Stimulated activated CD4-positive, alpha-beta T cell treated with anti-CD3 and anti-CD28 coated beads, Interleukin-15, amount 100 ng/mL, for 1 hour (primary cell): ENCODE results near the gene EVC.
"Not testable (repeated sequence)": the region's sequence is repeated elsewhere in the genome, so short reads cannot be mapped to it uniquely, and the experiment has no call there.

Experiments used
- DNase-seq, 2 donors: peaks; one replicate each; pipeline ENCODE4 v3.0.0-alpha.2; 2020; ENCODE audit warnings: low read depth in 1 of 2, low spot score in 1 of 2

EVC gene

DNA sequence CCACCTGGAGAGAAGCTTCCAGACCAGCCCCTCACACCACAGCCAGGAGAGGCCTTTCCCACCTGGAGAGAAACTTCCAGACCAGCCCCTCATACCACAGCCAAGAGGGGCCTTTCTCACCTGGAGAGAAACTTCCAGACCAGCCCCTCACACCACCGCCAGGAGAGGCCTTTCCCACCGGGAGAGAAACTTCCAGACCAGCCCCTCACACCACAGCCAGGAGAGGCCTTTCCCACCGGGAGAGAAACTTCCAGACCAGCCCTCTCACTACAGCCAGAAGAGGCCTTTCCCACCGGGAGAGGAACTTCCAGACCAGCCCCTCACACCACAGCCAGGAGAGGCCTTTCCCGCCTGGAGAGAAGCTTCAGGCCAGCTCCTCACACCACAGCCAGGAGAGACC, 101.1 kb downstream of the EVC start:
- DNase-seq: not testable (repeated sequence)

DNA sequence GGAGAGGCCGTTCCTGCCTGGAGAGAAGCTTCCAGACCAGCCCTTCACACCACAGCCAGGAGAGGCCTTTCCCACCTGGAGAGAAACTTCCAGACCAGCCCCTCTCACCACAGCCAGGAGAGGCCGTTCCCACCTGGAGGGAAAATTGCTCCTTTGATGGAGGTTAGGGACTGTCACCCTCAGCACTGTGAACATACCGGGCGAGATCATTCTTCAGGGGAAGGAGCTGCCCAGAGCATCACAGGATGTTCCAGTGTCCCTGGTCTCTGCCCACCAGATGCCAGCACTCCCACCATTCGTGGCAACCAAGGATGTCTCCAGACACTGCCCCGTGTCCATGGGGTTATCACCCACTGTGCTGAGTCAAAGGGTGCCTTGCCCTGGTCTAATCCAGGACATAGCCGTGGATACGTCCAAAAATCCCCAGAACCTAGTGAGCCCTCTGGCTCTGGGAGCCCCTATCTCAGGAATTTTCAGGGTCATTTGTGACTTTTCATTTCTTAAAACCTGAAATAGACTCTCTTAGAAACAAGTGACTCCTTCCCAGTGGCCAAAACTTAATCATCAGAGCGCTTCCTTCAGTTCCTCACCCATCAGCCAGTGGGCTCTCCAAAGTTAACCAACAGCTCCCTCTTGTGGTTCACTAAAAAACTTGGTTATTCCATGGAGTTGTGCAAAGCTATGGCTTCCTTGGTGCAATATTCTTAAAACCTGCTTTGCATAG, 101.7 kb downstream of the EVC start:
- DNase-seq: no peak

DNA sequence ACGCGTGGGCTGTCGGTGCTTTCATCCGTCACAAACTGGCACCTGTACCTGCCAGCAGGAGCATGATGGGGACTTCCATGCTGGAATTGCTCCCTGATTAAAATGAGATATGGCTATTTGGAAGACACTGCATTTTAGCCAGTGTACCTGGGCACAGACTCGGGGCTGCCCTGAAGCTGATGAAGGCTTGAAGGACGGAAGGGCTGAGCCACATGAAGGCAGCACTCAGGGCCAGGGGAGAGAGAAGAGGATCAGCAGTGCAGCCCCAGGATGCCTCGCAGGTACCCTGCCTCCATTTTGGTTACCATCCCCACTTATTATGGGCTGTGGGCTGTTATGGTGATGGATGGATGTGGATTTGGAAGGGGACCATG, 102.9 kb downstream of the EVC start:
- no peak for DNase-seq

DNA sequence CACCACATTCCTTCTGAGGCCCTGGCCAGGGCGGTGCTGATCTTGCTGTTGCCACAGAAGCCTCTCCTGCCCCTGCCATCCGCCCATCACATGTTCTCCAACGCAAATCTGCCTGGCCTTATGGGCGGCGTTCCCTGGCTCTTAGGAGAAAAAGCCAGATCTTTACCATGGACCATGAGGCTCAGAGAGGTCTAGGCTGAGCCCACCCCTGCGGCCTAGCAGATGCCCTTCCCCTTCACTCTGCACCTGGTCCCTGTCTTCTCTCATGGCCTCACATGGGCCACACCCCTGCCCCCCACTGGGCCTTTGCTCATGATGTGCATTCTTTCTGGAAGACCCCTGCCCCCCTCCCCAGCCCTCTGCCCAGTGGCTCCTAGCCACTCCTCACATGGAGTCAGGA, 103.4 kb downstream of the EVC start:
- DNase-seq: no peak

DNA sequence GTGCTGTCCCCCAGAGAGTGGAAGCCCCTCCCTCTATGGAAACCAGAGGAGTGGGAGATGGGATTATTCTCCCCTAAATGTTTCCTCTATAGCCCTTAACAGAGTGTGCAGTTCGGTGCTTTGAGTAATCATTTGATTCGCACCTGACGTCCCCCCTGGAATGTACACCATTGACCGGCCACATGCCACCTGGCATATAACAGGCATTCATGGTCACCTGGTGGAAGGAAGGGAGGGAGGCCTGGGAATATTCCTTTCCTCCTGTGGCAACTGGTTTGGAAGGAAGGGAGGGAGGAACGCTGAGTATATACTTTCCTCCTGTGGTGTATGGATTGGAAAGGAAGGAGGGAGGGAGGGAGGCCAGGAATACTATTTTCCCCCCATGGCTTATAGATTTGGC, 104.6 kb downstream of the EVC start:
- no peak for DNase-seq

DNA sequence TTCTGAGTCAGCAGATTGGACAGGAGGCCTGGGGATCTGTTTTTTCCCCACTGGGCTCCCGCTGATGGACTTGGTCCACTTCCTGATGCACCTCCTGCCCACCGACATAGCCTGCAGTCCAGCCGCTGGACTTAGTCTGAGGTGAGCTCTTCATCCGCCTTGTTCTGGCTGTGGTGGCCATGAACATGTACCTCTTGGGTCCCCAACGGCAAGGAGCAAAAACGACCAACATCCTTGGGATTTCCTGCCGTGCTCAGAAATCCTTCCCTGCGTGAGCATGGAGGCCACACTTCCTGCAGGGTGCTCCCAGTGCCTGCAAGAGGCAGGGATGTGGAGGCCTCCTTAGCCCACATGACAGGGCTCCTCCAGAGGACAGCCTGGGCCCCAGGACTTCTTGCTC, 105.1 kb downstream of the EVC start:
- no peak for DNase-seq

DNA sequence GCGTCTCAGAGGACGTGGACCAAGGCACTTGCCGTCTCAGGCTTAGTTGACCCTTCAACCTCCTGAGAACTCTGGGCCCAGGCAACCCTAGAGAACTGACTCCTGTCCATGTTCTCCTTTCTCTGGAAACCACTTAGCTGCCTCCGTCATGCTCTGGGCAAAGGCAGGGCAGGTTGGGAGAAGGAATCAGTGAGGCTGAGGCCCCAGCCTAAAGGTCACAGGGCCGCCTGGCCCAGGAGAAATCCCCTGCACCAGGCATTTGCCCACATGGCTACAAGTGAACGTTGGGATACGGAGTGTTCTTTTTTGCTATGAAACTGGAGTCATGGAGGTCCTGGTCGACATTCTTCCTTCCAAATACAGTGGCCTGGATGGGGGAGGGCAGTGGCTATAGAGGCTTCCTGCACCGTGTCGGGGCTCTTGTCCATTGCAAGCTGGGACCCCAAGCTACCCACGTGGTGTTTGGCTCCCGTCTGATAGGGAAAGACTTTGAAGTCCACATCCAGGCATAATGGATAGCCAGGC, 105.9 kb downstream of the EVC start:
- no peak for DNase-seq

DNA sequence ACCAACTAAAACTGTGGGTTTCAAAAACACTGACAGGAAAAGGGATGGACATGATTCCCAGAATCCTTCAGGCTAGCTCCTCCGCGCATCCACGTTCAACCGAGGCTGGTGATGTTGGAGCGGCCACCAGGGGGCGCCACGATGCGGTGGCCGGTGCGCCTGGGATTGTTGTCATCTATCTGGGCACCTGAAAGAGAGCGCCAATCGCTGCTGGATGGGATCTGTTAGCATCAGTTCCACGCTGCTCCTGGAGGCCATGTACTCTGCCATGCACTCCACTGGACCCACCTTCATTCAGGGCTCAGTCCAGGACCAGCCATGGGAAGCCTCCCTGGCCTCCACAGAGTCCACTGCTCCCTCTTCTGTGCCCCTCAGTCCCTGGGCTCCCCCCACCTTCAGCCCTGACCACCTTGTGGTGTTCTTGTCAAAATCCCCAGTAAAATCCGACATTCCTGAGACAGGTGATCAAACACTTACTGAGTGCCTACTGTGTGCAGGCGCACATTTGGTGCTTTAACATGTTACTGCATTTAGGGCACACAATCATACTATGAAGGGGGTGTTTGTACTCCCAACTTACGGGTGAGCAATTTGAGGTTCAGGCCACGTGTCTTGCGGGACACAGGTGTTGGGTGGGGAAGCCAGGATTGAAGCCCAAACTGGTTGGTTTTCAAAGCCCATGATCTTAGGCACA, 110.8 kb downstream of the EVC start:
- no peak for DNase-seq

DNA sequence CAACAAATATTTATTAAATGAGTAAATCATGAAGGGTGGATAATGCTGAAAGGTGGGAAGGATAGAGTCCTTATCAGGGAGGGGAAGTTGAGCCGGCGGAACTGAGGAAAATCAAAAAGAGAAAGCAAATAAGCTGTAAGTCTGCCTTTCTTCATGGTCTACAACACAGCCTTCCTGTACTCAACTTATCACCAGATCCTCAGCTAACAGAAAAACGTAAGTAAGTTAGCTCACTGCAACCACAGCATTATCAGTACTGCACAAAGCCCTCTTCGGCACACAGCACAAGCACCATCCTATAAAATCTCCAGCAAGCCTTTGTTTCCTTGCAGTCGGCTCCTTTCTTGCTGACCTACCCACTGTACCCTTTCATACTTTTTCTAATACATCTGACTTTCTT, 111.6 kb downstream of the EVC start:
- no peak for DNase-seq

DNA sequence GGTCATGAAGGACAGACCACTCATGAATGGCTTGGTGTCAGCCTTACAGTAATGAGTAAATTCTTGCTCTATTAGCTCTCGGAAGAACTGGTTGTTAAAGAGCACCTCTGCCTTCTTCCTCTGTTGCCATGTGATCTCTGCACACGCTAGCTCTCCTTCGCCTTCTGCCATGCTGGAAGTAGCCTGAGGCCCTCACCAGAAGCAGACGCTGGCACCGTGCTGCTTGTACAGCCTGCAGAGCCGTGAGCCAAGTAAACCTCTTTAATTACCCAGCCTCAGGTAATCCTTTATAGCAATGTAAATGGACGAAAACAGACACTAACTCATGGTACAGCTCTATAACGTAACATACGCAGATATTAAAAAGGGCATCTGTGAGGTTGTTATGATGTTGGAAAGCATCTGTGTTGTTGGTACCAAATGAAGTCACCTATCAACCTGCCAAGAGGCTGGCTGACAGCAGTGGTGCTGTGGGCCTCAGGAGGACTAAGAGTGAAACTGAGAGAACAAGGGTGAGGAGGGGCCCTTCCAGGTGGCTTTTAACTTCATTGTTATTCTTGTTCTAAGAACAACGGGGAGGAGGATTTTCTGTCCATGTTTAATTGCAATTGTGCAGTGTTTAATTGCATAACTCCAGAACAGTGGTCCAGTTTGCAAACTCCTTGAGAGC, 112.7 kb downstream of the EVC start:
- DNase-seq: no peak

DNA sequence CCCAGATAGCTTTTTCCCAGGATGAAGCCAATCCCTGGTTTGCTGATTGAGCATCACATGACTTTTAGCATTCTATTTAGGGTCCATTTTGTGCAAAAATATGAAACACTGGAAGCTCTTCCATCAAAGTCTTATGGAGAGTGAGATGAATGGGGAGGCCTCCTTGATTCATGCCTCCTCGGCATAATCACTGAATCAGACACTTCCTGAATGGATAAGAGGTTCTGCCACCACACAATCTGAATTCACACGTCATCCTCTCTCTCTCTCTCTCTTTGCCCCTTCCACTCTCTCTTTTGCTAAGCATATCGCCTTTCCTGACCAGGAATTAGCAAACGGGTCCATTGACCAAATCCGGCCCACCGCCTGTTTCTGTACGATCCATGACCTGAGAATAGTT, 113.2 kb downstream of the EVC start:
- no peak for DNase-seq

DNA sequence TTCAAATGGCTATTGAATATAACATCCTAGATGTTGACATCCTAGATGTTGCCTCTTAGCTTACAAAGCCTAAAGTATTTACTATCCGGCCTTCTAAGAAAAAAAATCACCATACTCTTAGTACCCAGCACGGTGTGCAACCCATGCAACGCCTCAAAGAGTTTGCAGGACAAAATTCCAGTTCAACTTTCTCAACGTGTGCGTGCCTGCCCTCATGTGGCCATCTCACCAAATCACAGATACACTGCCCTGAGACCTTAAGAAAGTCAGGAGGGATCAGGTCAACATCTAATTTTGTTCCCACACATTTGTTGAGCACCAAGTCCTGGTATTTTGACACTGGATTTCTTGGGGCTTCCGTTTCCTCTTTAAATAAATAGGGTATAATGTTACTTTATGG, 113.6 kb downstream of the EVC start:
- no peak for DNase-seq

DNA sequence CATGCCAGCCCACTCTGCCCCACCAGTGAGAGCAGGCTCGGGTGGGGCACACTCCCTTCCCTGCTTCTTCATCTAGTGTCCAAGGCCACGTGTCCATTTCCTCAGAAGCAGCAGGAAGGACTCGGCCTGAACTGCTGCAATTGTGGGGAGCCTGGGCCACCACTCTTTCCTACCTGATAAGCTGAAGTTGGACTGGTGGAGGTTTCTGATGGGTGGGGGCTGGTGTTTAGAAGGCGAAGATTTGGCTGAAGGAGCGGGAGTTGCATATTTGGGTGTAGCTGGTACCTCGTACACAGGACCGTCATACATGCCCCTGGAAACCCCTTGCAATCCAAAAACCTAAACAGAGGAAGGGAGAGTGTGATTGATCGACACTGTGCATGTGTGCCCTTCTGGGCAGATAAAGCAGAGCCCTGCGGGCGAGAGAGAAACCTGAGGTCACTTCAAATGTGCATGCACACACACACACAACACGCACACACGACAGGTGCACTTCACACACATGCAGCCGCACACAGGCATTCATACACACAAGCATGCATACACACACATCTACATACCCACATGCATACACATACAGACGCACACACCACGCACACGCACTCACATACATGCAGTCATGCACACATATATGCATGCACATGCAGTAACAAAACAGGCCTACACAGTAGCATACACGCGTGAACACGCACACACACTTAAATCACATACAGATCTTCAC, 114.5 kb downstream of the EVC start:
- DNase-seq: no peak

DNA sequence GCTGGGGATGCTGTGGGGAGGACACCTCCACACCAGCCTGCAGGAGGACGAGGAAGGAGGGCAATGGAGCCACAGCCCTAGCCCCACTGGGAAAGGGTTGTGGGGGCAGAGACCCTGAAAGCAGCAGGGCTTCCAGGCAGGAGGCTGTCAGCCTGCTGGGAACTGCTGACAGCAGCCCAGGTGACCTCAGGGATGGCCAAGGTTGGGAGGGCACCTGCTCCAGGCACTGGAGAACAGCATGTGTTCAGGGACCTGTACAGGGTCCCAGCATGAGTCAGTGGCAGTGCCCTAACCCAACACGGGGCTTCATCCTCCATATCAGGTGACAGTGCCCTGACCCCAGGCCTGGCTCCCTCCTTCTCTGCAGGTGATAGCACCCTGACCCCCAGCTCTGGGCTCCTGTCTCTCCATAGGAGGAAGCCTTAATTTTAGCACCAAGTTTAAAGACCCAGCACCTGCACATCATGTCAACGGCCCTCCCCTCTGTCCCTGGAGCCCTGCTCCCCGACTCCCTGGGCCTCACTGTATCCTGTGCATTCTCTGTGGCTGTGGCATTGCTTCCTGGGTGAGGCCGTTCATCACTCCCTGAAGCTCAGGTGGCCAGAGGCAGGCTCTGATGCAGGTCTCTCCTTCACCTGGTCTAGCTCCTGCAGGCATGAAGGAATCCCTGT, 115.6 kb downstream of the EVC start:
- DNase-seq: no peak

DNA sequence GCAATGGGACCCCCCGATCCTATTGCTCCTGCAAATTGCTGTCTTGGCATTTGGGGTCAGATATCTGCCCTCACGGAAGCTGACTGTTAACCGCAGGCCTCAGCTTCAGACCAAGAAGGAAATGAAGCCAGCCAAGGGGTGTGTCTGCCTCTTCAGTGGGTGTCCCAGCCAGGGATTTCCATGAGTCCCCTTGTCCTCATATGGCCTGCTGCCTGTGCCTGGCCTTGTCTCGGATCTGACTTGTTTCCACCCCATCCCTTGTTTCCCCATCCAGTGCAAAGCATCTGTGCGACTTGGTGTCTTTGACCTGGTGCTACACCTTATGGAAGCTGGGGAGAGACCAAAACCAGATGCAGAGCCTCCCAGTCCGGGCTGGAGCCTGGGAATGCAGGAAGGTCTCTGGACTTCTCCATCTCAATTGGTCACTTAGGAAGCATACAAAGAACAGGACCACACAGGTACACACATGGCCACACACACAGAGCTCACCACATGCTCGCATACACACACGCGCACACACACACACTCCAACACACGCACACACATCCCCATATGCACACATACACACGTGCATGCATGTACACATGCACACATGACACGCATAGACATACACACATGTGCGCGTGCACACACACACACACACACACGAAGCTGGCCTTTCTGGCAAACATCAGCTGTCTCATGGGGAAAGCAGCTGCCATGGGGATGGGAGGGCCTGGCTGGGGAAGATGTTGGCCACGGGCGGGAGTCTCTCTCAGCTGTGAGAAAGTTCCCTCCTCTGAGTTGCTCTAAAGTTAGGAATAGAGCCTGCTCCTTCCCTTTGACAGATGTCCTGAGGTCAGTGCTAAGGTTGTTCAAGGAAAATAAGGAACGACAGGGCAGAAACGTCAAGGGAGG, 116.4 kb downstream of the EVC start:
- no peak for DNase-seq

DNA sequence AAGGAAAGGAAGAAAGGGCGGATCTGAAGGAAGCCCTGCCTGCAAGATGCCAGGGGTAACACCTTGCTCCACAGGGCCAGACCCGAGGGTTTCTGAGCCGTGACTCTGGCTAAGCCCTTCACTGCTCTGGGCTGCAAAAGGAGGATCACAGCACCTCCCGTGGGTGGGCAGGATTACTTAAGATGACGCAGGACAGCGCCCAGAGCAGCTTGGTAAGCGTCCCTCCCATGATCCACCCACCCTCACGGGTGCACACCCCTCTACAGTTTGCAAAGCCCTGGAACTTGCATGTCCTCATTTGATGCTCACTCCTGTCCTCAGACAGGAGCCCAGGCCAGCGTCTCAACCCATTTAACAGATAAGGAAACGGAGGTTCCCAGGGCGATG, 117.0 kb downstream of the EVC start:
- no peak for DNase-seq

DNA sequence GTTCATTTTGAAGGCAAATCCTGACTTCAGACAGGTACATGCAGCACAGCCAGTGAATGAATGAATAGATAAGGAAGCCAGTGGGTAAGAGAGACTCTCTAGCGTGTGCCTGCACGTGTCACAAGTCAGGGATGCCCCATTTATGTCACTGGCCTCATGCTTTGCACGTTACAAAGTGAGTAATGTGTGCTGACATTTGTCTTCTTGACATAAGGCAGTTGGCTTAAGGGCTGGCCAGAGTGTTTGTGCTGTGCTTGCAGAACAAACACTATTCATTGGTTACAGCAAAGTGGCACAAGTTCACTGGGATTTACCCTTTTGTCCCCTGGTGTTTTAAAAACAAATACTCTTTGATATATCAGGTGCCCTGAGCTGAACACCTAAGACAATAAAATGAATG, 125.9 kb downstream of the EVC start:
- no peak for DNase-seq

DNA sequence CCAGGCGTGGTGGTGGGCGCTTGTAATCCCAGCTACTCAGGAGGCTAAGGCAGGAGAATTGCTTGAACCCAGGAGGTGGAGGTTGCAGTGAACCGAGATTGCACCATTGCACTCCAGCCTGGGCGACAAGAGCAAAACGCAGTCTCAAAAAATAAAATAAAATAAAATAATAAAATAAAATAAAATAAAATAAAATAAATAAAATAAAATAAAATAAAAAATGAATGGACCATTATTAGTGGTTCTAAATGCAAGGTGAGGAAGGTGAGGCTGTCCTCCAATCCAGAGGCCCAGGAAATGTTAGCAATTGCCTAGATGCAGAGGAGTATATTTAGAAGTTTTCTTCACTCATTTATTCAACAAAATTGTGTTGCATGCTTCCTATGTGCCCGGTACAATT, 126.5 kb downstream of the EVC start:
- not testable (repeated sequence) for DNase-seq

DNA sequence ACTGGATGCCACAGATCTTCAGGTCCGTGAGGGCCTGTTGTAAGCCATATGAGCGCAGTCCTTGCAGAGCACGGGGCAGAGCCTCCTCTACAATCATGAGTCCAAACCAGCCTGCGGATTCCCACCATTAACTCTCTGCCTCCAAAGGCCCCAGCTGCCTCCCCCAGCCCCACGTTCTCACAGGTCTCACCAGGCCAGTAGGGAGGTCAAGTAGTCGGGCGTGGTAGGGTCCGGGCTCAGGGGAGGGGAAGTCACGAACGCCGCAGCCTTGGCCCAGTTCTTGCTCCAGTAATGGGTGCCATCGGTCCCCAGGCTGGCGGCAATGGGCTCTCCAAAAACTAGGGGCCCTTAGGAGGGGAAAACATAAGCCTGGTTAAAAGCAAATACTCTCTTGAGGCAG, 128.3 kb downstream of the EVC start:
- no peak for DNase-seq
